Liver (tissue), 9 donors: Measurements from ENCODE around the gene NFILZ. TPM values are rescaled to one million over a fixed set of nuclear protein-coding genes. Genes with fewer than 3 reads are reported as not detected.

ENCODE experiments used
- DNase-seq: peaks from one replicate; pipeline ENCODE4 v3.0.0-alpha.2; 2017; ENCODE audit warnings: low spot score
- H3K27ac ChIP-seq, 2 donors: one replicate each; pipeline ENCODE4 v1.7.0; 2013; ENCODE audit warnings: inconsistent platforms in 2 of 2, low read length in 2 of 2, control low read depth in 1 of 2, low read depth in 1 of 2, mild to moderate bottlenecking in 1 of 2
- H3K27me3 ChIP-seq, 4 donors: one replicate each; pipeline versions ENCODE4 v1.6.1 to v1.7.0; 2013; ENCODE audit warnings: low read length in 3 of 4, inconsistent platforms in 1 of 4, mild to moderate bottlenecking in 1 of 4, moderate library complexity in 1 of 4; ENCODE audit not compliant: control insufficient read depth in 4 of 4, insufficient read depth in 4 of 4
- H3K36me3 ChIP-seq, 4 donors: one replicate each; pipeline versions ENCODE4 v1.6.1 to v1.7.0; 2013; ENCODE audit warnings: low read length in 3 of 4, mild to moderate bottlenecking in 3 of 4, low read depth in 1 of 4, moderate library complexity in 1 of 4; ENCODE audit not compliant: control insufficient read depth in 4 of 4, insufficient read depth in 3 of 4
- H3K4me1 ChIP-seq, 4 donors: one replicate each; pipeline versions ENCODE4 v1.6.1 to v1.7.0; 2013; ENCODE audit warnings: low read length in 3 of 4, mild to moderate bottlenecking in 3 of 4, moderate library complexity in 1 of 4; ENCODE audit not compliant: control insufficient read depth in 4 of 4, insufficient read depth in 4 of 4
- H3K4me3 ChIP-seq, 3 donors: one replicate each; pipeline versions ENCODE4 v1.6.1 to v1.7.0; 2013; ENCODE audit warnings: low read length in 3 of 3, control low read depth in 1 of 3, low read depth in 1 of 3, mild to moderate bottlenecking in 1 of 3
- H3K9ac ChIP-seq, 2 donors: one replicate each; pipeline ENCODE4 v1.7.0; 2013; ENCODE audit warnings: low read length in 2 of 2, mild to moderate bottlenecking in 2 of 2, moderate library complexity in 2 of 2, control low read depth in 1 of 2, low read depth in 1 of 2
- H3K9me3 ChIP-seq, 4 donors: one replicate each; pipeline versions ENCODE4 v1.6.1 to v1.7.0; 2013; ENCODE audit warnings: low read length in 3 of 4; ENCODE audit not compliant: control insufficient read depth in 4 of 4
- EGR1 ChIP-seq, 2 donors: IDR thresholded peaks; 2 replicates each; pipeline ENCODE4 v1.6.1; 2016 to 2018; ENCODE audit warnings: antibody characterized with exemption in 2 of 2, low read depth in 2 of 2
- FOXA1 ChIP-seq: IDR thresholded peaks from 2 replicates; pipeline ENCODE4 v1.6.1; 2016; ENCODE audit warnings: antibody characterized with exemption
- FOXA2 ChIP-seq: IDR thresholded peaks from 2 replicates; pipeline ENCODE4 v1.6.1; 2016; ENCODE audit warnings: antibody characterized with exemption
- HNF4A ChIP-seq, 2 donors: conservative IDR thresholded peaks; 2 replicates each; pipeline ENCODE4 v1.6.1; 2016; ENCODE audit warnings: antibody characterized with exemption in 2 of 2, mild to moderate bottlenecking in 2 of 2
- JUND ChIP-seq, 2 donors: IDR thresholded peaks; 2 replicates each; pipeline ENCODE4 v1.6.1; 2016; ENCODE audit warnings: antibody characterized with exemption in 2 of 2
- NR2F2 ChIP-seq: IDR thresholded peaks from 2 replicates; pipeline ENCODE4 v1.6.1; 2016; ENCODE audit warnings: antibody characterized with exemption
- RAD21 ChIP-seq, 2 donors: IDR thresholded peaks; 2 replicates each; pipeline ENCODE4 v1.6.1; 2016; ENCODE audit warnings: antibody characterized with exemption in 2 of 2, mild to moderate bottlenecking in 2 of 2
- SP1 ChIP-seq: IDR thresholded peaks from 2 replicates; pipeline ENCODE4 v1.6.1; 2018; ENCODE audit warnings: antibody characterized with exemption, mild to moderate bottlenecking
- WGBS: extraction: QIAGEN DNeasy Blood & Tissue Kit; methylation state at CpG from one replicate; pipeline ENCODE4 v1.1.7; 2013; 5-methylcytosine and 5-hydroxymethylcytosine counted together
- polyA plus RNA-seq, 2 donors: library from polyadenylated mRNA; stranded (reverse) in 1 of 2; unstranded in 1 of 2; fragments of 200-250 nt in 1 of 2; fragments of >200 nt in 1 of 2; fragmentation: Nextera tagmentation in 1 of 2; extraction: Ambion mirVana in 1 of 2; gene quantifications; one replicate each; pipeline versions ENCODE4 v1.2.1 to v1.2.3, GENCODE V29; 2013 to 2015
- total RNA-seq, 2 donors: library from RNA; depleted of rRNA; stranded (reverse); fragments of >200 nt; gene quantifications; one replicate each; pipeline ENCODE4 v1.2.3, GENCODE V29; 2014
- TF ChIP-seq, protein P1 (sequence below): IDR thresholded peaks from 2 replicates; pipeline ENCODE4 v1.6.1; 2016; ENCODE audit warnings: antibody characterized with exemption, mild to moderate bottlenecking
- TF ChIP-seq, protein P2 (sequence below): IDR thresholded peaks from 2 replicates; pipeline ENCODE4 v1.6.1; 2016; ENCODE audit warnings: antibody characterized with exemption
- TF ChIP-seq, protein P3 (sequence below): IDR thresholded peaks from 2 replicates; pipeline ENCODE4 v1.6.1; 2016; ENCODE audit warnings: antibody characterized with exemption
- TF ChIP-seq, protein P4 (sequence below): fragments of 150-350 bp; IDR thresholded peaks from 2 replicates; pipeline ENCODE4 v1.5.1; 2017; ENCODE audit warnings: improper control_type of control experiment, low read depth, low read length; ENCODE audit not compliant: missing input control
- TF ChIP-seq, protein P5 (sequence below): IDR thresholded peaks from 2 replicates; pipeline ENCODE4 v1.6.1; 2016; ENCODE audit warnings: antibody characterized with exemption
- donor health status: healthy.
- donor health status: healthy.
- donor health status: healthy.
- donor health status: healthy.
- donor health status: healthy.

NFILZ gene
- total and polyA plus RNA-seq, 4 donors, result not detected

GRCh38 chr19:8584965-8585893, 45.2 kb upstream of the NFILZ start:
- Histone ChIP-seq H3K9me3 (no peaks in the 10 kb centered on the region), H3K36me3 (peaks cover 0 to 2% (median under 1%) of the 10 kb centered on the region in 4 donors), H3K27ac (no peak overlapping the region), H3K4me3 (no peak overlapping the region), H3K27me3 (no peaks in the 10 kb centered on the region), H3K4me1 (peaks cover 0 to 2% (median 0%) of the 10 kb centered on the region in 4 donors), H3K9ac (no peak overlapping the region)
- DNase-seq, result no peak
- 83% methylated on average over 71 of the region's 71 CpGs for WGBS
- TF ChIP-seq SP1, result no peak
- TF ChIP-seq NR2F2, result no peak
- no peak for TF ChIP-seq JUND (IDR thresholded peaks at IDR 0.05)
- no peak for TF ChIP-seq FOXA2

GRCh38 chr19:8585894-8586750, 44.3 kb upstream of the NFILZ start:
- no peaks in the 10 kb centered on the region for H3K4me1 ChIP-seq
- H3K27me3 ChIP-seq, result no peaks in the 10 kb centered on the region
- no peak for TF ChIP-seq HNF4A (conservative IDR thresholded peaks at IDR 0.05)
- TF ChIP-seq, protein P1, sequence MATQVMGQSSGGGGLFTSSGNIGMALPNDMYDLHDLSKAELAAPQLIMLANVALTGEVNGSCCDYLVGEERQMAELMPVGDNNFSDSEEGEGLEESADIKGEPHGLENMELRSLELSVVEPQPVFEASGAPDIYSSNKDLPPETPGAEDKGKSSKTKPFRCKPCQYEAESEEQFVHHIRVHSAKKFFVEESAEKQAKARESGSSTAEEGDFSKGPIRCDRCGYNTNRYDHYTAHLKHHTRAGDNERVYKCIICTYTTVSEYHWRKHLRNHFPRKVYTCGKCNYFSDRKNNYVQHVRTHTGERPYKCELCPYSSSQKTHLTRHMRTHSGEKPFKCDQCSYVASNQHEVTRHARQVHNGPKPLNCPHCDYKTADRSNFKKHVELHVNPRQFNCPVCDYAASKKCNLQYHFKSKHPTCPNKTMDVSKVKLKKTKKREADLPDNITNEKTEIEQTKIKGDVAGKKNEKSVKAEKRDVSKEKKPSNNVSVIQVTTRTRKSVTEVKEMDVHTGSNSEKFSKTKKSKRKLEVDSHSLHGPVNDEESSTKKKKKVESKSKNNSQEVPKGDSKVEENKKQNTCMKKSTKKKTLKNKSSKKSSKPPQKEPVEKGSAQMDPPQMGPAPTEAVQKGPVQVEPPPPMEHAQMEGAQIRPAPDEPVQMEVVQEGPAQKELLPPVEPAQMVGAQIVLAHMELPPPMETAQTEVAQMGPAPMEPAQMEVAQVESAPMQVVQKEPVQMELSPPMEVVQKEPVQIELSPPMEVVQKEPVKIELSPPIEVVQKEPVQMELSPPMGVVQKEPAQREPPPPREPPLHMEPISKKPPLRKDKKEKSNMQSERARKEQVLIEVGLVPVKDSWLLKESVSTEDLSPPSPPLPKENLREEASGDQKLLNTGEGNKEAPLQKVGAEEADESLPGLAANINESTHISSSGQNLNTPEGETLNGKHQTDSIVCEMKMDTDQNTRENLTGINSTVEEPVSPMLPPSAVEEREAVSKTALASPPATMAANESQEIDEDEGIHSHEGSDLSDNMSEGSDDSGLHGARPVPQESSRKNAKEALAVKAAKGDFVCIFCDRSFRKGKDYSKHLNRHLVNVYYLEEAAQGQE, result no peak
- no peak for TF ChIP-seq FOXA1
- TF ChIP-seq EGR1 (IDR thresholded peaks at IDR 0.05; ENCODE audit: low read depth in 2 of 2), result no peak
- TF ChIP-seq, protein P2, sequence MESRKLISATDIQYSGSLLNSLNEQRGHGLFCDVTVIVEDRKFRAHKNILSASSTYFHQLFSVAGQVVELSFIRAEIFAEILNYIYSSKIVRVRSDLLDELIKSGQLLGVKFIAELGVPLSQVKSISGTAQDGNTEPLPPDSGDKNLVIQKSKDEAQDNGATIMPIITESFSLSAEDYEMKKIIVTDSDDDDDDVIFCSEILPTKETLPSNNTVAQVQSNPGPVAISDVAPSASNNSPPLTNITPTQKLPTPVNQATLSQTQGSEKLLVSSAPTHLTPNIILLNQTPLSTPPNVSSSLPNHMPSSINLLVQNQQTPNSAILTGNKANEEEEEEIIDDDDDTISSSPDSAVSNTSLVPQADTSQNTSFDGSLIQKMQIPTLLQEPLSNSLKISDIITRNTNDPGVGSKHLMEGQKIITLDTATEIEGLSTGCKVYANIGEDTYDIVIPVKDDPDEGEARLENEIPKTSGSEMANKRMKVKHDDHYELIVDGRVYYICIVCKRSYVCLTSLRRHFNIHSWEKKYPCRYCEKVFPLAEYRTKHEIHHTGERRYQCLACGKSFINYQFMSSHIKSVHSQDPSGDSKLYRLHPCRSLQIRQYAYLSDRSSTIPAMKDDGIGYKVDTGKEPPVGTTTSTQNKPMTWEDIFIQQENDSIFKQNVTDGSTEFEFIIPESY, result no peak
- TF ChIP-seq, protein P3, sequence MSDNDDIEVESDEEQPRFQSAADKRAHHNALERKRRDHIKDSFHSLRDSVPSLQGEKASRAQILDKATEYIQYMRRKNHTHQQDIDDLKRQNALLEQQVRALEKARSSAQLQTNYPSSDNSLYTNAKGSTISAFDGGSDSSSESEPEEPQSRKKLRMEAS, result no peak
- no peak for TF ChIP-seq SP1
- TF ChIP-seq, protein P4, sequence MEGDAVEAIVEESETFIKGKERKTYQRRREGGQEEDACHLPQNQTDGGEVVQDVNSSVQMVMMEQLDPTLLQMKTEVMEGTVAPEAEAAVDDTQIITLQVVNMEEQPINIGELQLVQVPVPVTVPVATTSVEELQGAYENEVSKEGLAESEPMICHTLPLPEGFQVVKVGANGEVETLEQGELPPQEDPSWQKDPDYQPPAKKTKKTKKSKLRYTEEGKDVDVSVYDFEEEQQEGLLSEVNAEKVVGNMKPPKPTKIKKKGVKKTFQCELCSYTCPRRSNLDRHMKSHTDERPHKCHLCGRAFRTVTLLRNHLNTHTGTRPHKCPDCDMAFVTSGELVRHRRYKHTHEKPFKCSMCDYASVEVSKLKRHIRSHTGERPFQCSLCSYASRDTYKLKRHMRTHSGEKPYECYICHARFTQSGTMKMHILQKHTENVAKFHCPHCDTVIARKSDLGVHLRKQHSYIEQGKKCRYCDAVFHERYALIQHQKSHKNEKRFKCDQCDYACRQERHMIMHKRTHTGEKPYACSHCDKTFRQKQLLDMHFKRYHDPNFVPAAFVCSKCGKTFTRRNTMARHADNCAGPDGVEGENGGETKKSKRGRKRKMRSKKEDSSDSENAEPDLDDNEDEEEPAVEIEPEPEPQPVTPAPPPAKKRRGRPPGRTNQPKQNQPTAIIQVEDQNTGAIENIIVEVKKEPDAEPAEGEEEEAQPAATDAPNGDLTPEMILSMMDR, result peak; percentile 40
- peak in 1 of 2 donors; percentile 61 for TF ChIP-seq RAD21 (IDR thresholded peaks at IDR 0.05)
- TF ChIP-seq, protein P5, sequence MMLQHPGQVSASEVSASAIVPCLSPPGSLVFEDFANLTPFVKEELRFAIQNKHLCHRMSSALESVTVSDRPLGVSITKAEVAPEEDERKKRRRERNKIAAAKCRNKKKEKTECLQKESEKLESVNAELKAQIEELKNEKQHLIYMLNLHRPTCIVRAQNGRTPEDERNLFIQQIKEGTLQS, result no peak
- peaks cover 0 to 2% (median under 1%) of the 10 kb centered on the region in 4 donors for H3K36me3 ChIP-seq
- H3K9me3 ChIP-seq, result no peaks in the 10 kb centered on the region
- H3K4me3 ChIP-seq, result no peak overlapping the region
- DNase-seq, result peak; percentile 61
- no peak overlapping the region for H3K27ac ChIP-seq
- H3K9ac ChIP-seq, result no peak overlapping the region
- WGBS, result 75% methylated on average over 34 of the region's 34 CpGs
